ENCODE results near the gene ZBTB4. TPM values are rescaled to one million over a fixed set of nuclear protein-coding genes. Genes with fewer than 3 reads are reported as not detected.

The ZBTB4 gene
- total RNA-seq, 1 experiment from 2014 or later: 14.4 TPM

GRCh38 chr17:7437369-7437863, 42.0 kb downstream of the ZBTB4 start:
- H3K36me3 Mint-ChIP-seq (ENCODE audit: insufficient read depth in 1 of 3, low read depth in 3 of 3): peaks cover 0 to 1% (median 0%) of the 10 kb centered on the region in 3 experiments; a peak in 1 of 7 replicates
- H3K9ac ChIP-seq (ENCODE audit: extremely low read depth, insufficient read length, low read length): no peak overlapping the region
- peaks cover 7% of the 10 kb centered on the region for H3K27me3 ChIP-seq (ENCODE audit: insufficient read depth, low read length)
- H2BK120ac ChIP-seq (ENCODE audit: low read depth, low read length, poor library complexity, severe bottlenecking): no peak overlapping the region
- H3K4me1 ChIP-seq (ENCODE audit: insufficient read depth, low read length): no peaks in the 10 kb centered on the region; the same call in 1 of the 2 replicates
- no peaks in the 10 kb centered on the region for H3K79me1 ChIP-seq (ENCODE audit: insufficient read depth, low read depth, low read length, poor library complexity, severe bottlenecking)
- peaks cover 33% of the 10 kb centered on the region for H3K23me2 ChIP-seq (ENCODE audit: insufficient read length, low read depth, low read length, poor library complexity, severe bottlenecking)
- no peaks in the 10 kb centered on the region for H3K9me3 Mint-ChIP-seq
- no peak overlapping the region for H2AFZ ChIP-seq (ENCODE audit: low read length)
- H3K27me3 Mint-ChIP-seq (ENCODE audit: low read depth): peaks cover 23% of the 10 kb centered on the region
- TF ChIP-seq CTCF (conservative IDR thresholded peaks at IDR 0.05): no peak
- no peak overlapping the region for H2BK15ac ChIP-seq (ENCODE audit: low read depth, low read length)
- H2BK12ac ChIP-seq (ENCODE audit: insufficient read length, low read depth, low read length): no peak overlapping the region
- H2BK5ac ChIP-seq (ENCODE audit: insufficient read length, low read length): no peak overlapping the region
- no peak overlapping the region for H3K14ac ChIP-seq (ENCODE audit: insufficient read depth, low read length)
- H2AK5ac ChIP-seq (ENCODE audit: insufficient read length, low read length): no peak overlapping the region
- no peak overlapping the region for H3K23ac ChIP-seq (ENCODE audit: insufficient read length, low read depth, low read length)
- H3K4me2 ChIP-seq (ENCODE audit: insufficient read depth, insufficient read length, low read length): peak overlapping the region; percentile 60
- peak overlapping the region in 2 of 3 experiments; percentile 75 to 96; a peak in 3 of 7 replicates for H3K27ac Mint-ChIP-seq
- no peak overlapping the region for H4K8ac ChIP-seq (replicated peaks; ENCODE audit: insufficient read length, low read depth, low read length)
- H4K5ac ChIP-seq (ENCODE audit: insufficient read length, low read depth, low read length): no peak overlapping the region
- H4K20me1 ChIP-seq (ENCODE audit: control insufficient read depth, insufficient read depth, insufficient read length): no peaks in the 10 kb centered on the region
- no peak for DNase-seq
- no peaks in the 10 kb centered on the region for H3K9me3 ChIP-seq (ENCODE audit: control insufficient read depth, low read depth, low read length)
- H3K4me3 Mint-ChIP-seq: peak overlapping the region; percentile 91 to 93
- H4K91ac ChIP-seq (ENCODE audit: insufficient read length, low read depth, low read length): no peak overlapping the region
- H3K56ac ChIP-seq (ENCODE audit: insufficient read length, low read depth, low read length): no peak overlapping the region
- peaks cover 32 to 36% of the 10 kb centered on the region in 2 experiments for H3K4me1 Mint-ChIP-seq
- no CpG with 5 or more reads among the region's 31 CpGs for WGBS (ENCODE audit: extremely low coverage, insufficient read length, low lambda C conversion rate)
- H3K18ac ChIP-seq (ENCODE audit: insufficient read length, low read depth, low read length): no peak overlapping the region
- H3K27ac ChIP-seq (ENCODE audit: insufficient read length, low read depth, low read length): no peak overlapping the region
- H3T11ph ChIP-seq (ENCODE audit: low read length): no peak overlapping the region
- no peak overlapping the region for H3K4ac ChIP-seq (ENCODE audit: low read depth, low read length)
- H2BK20ac ChIP-seq (ENCODE audit: low read depth, low read length, poor library complexity, severe bottlenecking): no peak overlapping the region
- no peaks in the 10 kb centered on the region for H3K79me2 ChIP-seq (ENCODE audit: insufficient read depth, low read length)
